DOHH2 (cell line): Measurements from ENCODE around the gene LARGE1.

Source experiments
- H3F3A ChIP-seq: fragments of 200-600 bp; sonication (generic), shearing (Covaris generic); 2 replicates; pipeline ENCODE4 v1.6.0; 2016; ENCODE audit warnings: antibody characterized with exemption, mild to moderate bottlenecking; ENCODE audit not compliant: control insufficient read depth, insufficient read depth
- H3K27ac ChIP-seq: fragments of 200-600 bp; sonication (generic); 2 replicates; pipeline ENCODE4 v1.5.1; 2014; ENCODE audit warnings: low read depth, mild to moderate bottlenecking, low read length, moderate library complexity
- H3K27me3 ChIP-seq: fragments of 200-600 bp; sonication (generic); 2 replicates; pipeline ENCODE4 v1.6.1; 2014; ENCODE audit warnings: mild to moderate bottlenecking, low read length, mixed read lengths; ENCODE audit not compliant: control insufficient read depth
- H3K36me3 ChIP-seq: fragments of 200-600 bp; sonication (generic); 2 replicates; pipeline ENCODE4 v1.6.1; 2014; ENCODE audit warnings: mild to moderate bottlenecking, low read length, moderate library complexity, mixed read lengths; ENCODE audit not compliant: control insufficient read depth
- H3K4me1 ChIP-seq: fragments of 200-600 bp; sonication (generic); 2 replicates; pipeline ENCODE4 v1.6.1; 2014; ENCODE audit warnings: mild to moderate bottlenecking, low read length, mixed read lengths; ENCODE audit not compliant: control insufficient read depth
- H3K4me2 ChIP-seq: fragments of 200-600 bp; sonication (generic); 2 replicates; pipeline ENCODE4 v1.6.0; 2014; ENCODE audit warnings: mild to moderate bottlenecking, low read length, moderate library complexity
- H3K4me3 ChIP-seq: fragments of 200-600 bp; sonication (generic); 2 replicates; pipeline ENCODE4 v1.5.1; 2014; ENCODE audit warnings: mild to moderate bottlenecking, low read length, mixed read lengths
- H3K79me2 ChIP-seq: fragments of 200-600 bp; sonication (generic); 2 replicates; pipeline ENCODE4 v1.6.1; 2014; ENCODE audit warnings: mild to moderate bottlenecking, low read length, mixed read lengths; ENCODE audit not compliant: control insufficient read depth
- H3K9me2 ChIP-seq: fragments of 200-600 bp; sonication (generic); replicated peaks from 2 replicates; pipeline ENCODE4 v1.6.1; 2014; ENCODE audit warnings: mild to moderate bottlenecking, low read length, mixed read lengths; ENCODE audit not compliant: control insufficient read depth
- H3K9me3 ChIP-seq: fragments of 200-600 bp; sonication (generic); 2 replicates; pipeline ENCODE4 v1.6.1; 2014; ENCODE audit warnings: antibody characterized with exemption, low read length, mixed read lengths; ENCODE audit not compliant: control insufficient read depth, insufficient read depth
- H4K20me1 ChIP-seq: fragments of 200-600 bp; sonication (generic); 2 replicates; pipeline ENCODE4 v1.6.0; 2014; ENCODE audit warnings: low read depth, mild to moderate bottlenecking, antibody characterized with exemption, low read length, moderate library complexity; ENCODE audit not compliant: control insufficient read depth, insufficient read depth
- CTCF ChIP-seq: fragments of 200-600 bp; sonication (generic); IDR thresholded peaks from one replicate; pipeline ENCODE4 v1.5.1; 2014; ENCODE audit warnings: antibody characterized with exemption, mild to moderate bottlenecking, low read depth, low read length; ENCODE audit not compliant: poor library complexity, severe bottlenecking
- EZH2phosphoT487 ChIP-seq: fragments of 200-600 bp; sonication (generic); IDR thresholded peaks from 2 replicates; pipeline ENCODE4 v1.6.1; 2017; ENCODE audit warnings: borderline replicate concordance, mild to moderate bottlenecking, antibody characterized with exemption, low read length, moderate library complexity, mixed read lengths

The LARGE1 gene

GRCh38 chr22:33535937-33536875, 384.1 kb downstream of the LARGE1 start:
- Histone ChIP-seq H3K9me3 (no peaks in the 10 kb centered on the region), H3K36me3 (no peaks in the 10 kb centered on the region), H3K27me3 (no peaks in the 10 kb centered on the region; the same call in 1 of the 2 replicates), H3K27ac (no peak overlapping the region), H3K4me1 (no peaks in the 10 kb centered on the region), H3K4me2 (no peak overlapping the region), H3K79me2 (no peaks in the 10 kb centered on the region), H3F3A (no peaks in the 10 kb centered on the region), H3K4me3 (no peak overlapping the region), H3K9me2 (no peaks in the 10 kb centered on the region), H4K20me1 (no peaks in the 10 kb centered on the region)
- TF ChIP-seq CTCF (no peak), EZH2phosphoT487 (no peak)

- Histone ChIP-seq H3K9me2 (no peaks in the 10 kb centered on the region), H3F3A (no peaks in the 10 kb centered on the region; the same call in 1 of the 2 replicates), H3K9me3 (no peaks in the 10 kb centered on the region), H3K36me3 (no peaks in the 10 kb centered on the region), H3K27me3 (no peaks in the 10 kb centered on the region; the same call in 1 of the 2 replicates), H3K4me3 (no peak overlapping the region), H3K79me2 (no peaks in the 10 kb centered on the region), H3K4me1 (no peaks in the 10 kb centered on the region), H4K20me1 (no peaks in the 10 kb centered on the region), H3K27ac (no peak overlapping the region), H3K4me2 (no peak overlapping the region)
- no peak for TF ChIP-seq CTCF
- no peak for TF ChIP-seq EZH2phosphoT487
These were observed 390.7 kb downstream of the LARGE1 start for GRCh38 chr22:33529424-33530113.

- H3K9me3 ChIP-seq = no peaks in the 10 kb centered on the region
- no peak overlapping the region for H3K4me2 ChIP-seq
- no peak overlapping the region for H3K27ac ChIP-seq
- no peaks in the 10 kb centered on the region; the same call in 1 of the 2 replicates for H3F3A ChIP-seq
- H3K4me1 ChIP-seq = peaks cover 8% of the 10 kb centered on the region
- TF ChIP-seq EZH2phosphoT487 (no peak), CTCF (no peak)
- no peaks in the 10 kb centered on the region for H3K36me3 ChIP-seq
- H3K27me3 ChIP-seq = no peaks in the 10 kb centered on the region; the same call in 1 of the 2 replicates
- no peaks in the 10 kb centered on the region for H4K20me1 ChIP-seq
- no peak overlapping the region for H3K4me3 ChIP-seq
- H3K9me2 ChIP-seq = no peaks in the 10 kb centered on the region
- no peaks in the 10 kb centered on the region for H3K79me2 ChIP-seq
These were observed 392.1 kb downstream of the LARGE1 start for GRCh38 chr22:33528183-33528582.
